Rectal smooth muscle tissue (tissue), 1 donor: ENCODE data around the gene SRPX.

ENCODE experiments used
- H3K27ac ChIP-seq: one replicate; pipeline ENCODE4 v1.7.0; 2013; ENCODE audit warnings: low read depth, low read length, inconsistent platforms
- H3K27me3 ChIP-seq: one replicate; pipeline ENCODE4 v1.7.0; 2013; ENCODE audit warnings: low read length; ENCODE audit not compliant: control insufficient read depth, insufficient read depth
- H3K36me3 ChIP-seq: one replicate; pipeline ENCODE4 v1.7.0; 2013; ENCODE audit warnings: low read length; ENCODE audit not compliant: control insufficient read depth, insufficient read depth
- H3K4me1 ChIP-seq: one replicate; pipeline ENCODE4 v1.7.0; 2013; ENCODE audit warnings: low read length; ENCODE audit not compliant: control insufficient read depth, insufficient read depth
- H3K4me3 ChIP-seq: one replicate; pipeline ENCODE4 v1.7.0; 2013; ENCODE audit warnings: low read length
- H3K9ac ChIP-seq: one replicate; pipeline ENCODE4 v1.7.0; 2013; ENCODE audit warnings: low read length

SRPX gene

DNA sequence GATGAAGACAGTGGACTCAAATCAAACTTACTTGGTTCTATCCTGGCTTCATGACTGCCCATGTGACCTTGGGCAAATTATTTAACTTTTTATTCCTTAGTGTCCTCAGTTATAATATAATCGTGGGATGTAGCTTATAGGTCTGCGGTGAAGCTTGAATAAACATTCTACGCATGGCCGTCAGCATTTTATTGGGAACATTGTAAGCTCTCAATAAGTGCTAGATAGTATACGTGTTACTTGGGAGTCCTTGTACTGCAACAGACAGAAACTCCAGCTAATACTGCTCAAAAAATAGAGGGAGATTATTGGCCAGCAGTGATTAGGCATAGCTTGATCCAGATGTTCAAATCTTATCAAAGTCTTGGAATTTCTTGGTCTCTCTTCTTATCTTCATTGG is 109.5 kb downstream of the SRPX start:
- H3K27me3 ChIP-seq = no peaks in the 10 kb centered on the region

DNA sequence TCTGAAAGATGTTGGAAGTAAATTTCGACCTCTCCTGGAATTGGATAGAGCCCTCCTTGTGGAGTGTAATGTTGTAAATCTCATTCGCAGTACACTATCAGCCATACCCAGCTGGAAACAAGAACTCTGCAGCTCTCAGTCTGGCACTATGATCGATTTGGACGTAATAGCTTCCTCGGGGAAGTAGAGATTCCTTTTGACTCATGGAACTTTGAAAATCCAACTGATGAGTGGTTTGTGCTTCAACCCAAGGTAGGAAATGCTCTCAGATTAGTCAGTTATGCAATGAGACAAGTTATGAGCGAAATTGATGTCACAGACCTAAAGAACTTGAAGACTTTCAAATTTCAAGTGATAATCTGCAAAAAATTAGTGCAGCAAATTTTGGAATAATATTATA is 110.4 kb downstream of the SRPX start:
- H3K36me3 ChIP-seq = no peaks in the 10 kb centered on the region
- H3K9ac ChIP-seq = no peak overlapping the region
- H3K4me3 ChIP-seq = no peak overlapping the region
- H3K27ac ChIP-seq = no peak overlapping the region
- no peaks in the 10 kb centered on the region for H3K27me3 ChIP-seq
- H3K4me1 ChIP-seq = no peaks in the 10 kb centered on the region

More for the DNA sequence above, 109.5 kb downstream of the SRPX start:
- Histone ChIP-seq H3K4me3 (no peak overlapping the region), H3K4me1 (no peaks in the 10 kb centered on the region), H3K36me3 (no peaks in the 10 kb centered on the region), H3K27ac (no peak overlapping the region), H3K9ac (no peak overlapping the region)

DNA sequence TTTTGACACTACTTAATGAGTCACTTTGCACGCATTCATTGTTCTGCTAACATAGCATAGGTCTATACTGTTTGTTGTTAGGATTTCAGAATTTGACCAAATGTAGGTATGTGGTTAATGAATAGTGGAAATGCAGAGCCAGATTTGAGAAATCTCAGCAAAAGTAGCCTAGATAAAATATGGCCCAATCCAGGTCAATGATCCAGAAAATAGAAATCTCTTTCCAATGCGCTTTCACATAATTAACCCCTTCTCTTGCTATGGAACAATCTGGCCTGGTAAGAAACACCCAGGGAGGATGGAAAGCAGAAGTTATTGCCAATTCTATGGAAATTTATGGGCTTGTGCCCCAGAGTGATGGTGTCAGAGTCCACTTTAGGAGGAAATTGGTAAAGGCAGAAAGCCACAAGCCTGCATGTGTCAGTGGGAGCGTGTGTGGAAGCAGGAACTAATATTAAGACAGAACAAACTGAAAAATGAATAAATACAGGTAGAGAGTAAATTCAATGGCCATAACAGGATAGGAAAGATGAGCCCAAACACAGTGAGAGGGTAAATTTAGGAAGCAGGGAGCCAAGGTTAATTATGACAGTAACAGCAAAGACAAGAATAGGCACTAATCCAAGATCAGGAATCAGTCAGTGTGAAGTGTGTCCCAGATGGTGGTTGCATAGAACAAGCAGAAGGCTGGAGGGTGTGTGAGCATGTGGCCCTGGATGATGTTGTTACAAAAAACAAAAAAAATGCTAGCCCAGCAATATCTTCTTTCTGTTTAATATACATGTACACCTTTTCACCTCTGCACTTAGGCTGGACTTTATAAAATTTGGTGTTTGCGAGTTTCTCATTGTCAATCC is 111.4 kb downstream of the SRPX start:
- H3K4me3 ChIP-seq = no peak overlapping the region
- H3K9ac ChIP-seq = no peak overlapping the region
- H3K27ac ChIP-seq = no peak overlapping the region
- H3K4me1 ChIP-seq = no peaks in the 10 kb centered on the region
- no peaks in the 10 kb centered on the region for H3K36me3 ChIP-seq
- H3K27me3 ChIP-seq = no peaks in the 10 kb centered on the region

DNA sequence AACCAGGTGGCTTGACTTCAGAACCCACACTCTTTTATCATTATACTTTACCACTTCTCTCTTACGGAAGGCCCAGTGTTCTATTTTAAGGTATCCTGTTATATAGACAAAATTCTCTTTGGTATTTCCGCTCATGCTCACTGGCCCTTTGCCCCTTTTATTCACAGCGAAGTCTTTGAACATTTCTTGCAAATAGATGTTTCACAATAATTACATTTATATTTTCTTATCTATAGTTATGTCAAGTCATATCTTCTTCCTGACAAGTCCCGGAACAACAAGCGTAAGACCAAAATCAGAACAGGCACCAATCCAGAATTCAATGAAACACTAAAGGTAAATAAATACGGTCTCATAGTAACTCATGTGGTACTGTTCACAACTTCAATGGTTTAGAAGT is 112.3 kb downstream of the SRPX start:
- H3K9ac ChIP-seq = no peak overlapping the region
- no peaks in the 10 kb centered on the region for H3K27me3 ChIP-seq
- no peaks in the 10 kb centered on the region for H3K36me3 ChIP-seq
- no peak overlapping the region for H3K4me3 ChIP-seq
- H3K27ac ChIP-seq = no peak overlapping the region
- no peaks in the 10 kb centered on the region for H3K4me1 ChIP-seq

DNA sequence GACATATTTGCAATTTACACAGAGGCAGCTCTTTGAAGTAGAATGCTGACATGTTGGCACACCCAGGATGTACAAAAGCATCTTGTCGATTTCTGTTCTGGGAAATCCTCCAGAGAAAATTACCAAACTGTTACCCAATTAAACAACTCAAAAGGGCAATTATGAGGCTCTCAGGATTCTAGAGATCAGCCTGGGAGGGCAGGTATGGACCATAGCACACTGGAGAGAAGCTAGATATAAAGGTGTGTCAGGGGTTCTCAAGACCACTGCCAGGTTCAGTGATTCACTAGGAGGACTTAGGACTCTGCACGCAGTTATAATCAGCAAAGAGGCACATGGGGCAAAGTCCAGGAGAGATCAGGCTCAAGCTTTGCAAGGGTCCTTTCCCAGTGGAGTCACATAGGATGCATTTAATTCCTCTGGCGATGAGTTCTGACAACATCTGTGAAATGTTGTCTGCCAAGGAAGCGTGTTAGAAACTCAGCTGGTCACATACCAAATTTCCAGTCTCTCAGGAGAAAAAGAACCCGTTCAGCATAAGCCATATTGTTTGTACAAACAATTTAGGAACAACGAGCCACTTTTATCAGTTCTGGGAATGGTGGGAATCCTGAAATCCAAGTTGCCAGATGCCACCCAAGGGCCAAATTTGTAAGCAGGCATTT is 113.5 kb downstream of the SRPX start:
- Histone ChIP-seq H3K4me1 (no peaks in the 10 kb centered on the region), H3K27ac (no peak overlapping the region), H3K27me3 (no peaks in the 10 kb centered on the region), H3K36me3 (no peaks in the 10 kb centered on the region), H3K4me3 (no peak overlapping the region), H3K9ac (no peak overlapping the region)

DNA sequence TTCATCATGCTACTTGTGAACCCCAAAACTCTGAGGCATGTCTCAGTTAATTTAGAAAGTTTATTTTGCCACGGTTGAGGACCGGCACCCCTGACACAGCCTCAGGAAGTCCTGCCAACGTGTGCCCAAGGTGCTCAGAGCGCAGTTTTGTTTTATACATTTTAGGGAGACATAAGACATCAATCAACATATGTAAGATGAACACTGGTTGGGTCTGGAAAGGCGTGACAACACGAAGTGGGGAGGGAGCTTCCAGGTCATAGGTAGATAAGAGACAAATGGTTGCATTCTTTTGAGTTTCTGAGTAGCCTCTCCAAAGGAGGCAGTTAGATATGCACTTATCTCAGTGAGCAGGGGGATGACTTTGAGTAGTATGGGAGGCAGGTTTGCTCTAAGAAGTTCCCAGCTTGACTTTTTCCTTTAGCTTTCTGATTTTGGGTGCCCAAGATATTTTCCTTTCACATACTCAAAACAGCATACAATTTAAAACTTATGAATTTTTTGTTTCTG is 115.4 kb downstream of the SRPX start:
- no peaks in the 10 kb centered on the region for H3K27me3 ChIP-seq
- no peaks in the 10 kb centered on the region for H3K36me3 ChIP-seq
- H3K4me3 ChIP-seq = no peak overlapping the region
- no peak overlapping the region for H3K27ac ChIP-seq
- H3K9ac ChIP-seq = no peak overlapping the region
- no peaks in the 10 kb centered on the region for H3K4me1 ChIP-seq

DNA sequence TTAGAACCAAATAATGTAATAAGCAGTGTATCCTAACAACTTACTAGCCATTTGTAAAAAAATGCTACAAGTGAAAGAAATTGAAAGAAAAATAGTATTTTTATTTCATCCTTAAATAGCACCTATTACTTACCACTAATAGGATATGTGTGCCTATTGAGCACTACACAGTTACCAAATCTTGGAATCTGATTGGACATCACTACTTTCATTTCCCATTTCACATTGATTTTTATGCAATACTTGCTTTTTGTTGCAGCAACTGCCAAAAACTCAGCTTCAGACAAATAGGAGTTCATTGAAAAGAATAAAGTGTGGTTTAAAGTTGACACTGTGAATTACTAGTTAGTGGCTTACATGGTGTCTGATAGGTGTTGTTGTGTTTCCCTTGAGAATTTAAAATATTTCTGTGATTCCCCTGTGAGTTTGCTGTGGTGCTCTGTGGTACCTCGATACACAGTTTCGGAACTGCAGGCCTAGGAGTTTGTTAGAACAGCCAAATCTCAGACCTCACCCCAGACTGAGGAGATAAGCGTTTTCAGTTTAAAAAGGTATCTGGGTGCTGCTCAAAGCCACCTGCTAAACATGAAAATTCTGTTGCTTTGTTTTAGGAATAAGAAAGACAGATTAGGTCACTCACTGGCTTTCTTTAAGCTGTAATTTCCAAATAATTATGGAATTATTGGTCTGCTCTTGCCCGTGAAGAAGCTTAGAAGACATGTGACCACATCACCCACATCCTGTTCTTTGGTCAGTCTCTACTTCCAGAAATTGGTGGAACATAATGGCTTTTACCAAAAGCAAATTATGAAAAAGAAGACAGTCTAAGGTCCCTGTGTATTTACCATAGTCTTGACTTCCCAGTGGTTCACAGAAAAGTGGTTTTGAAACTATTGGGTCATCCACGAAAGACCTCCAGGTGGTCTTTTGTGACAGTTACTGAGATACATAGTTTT is 116.5 kb downstream of the SRPX start:
- Histone ChIP-seq H3K4me3 (no peak overlapping the region), H3K4me1 (no peaks in the 10 kb centered on the region), H3K27ac (no peak overlapping the region), H3K36me3 (no peaks in the 10 kb centered on the region), H3K27me3 (no peaks in the 10 kb centered on the region), H3K9ac (no peak overlapping the region)

DNA sequence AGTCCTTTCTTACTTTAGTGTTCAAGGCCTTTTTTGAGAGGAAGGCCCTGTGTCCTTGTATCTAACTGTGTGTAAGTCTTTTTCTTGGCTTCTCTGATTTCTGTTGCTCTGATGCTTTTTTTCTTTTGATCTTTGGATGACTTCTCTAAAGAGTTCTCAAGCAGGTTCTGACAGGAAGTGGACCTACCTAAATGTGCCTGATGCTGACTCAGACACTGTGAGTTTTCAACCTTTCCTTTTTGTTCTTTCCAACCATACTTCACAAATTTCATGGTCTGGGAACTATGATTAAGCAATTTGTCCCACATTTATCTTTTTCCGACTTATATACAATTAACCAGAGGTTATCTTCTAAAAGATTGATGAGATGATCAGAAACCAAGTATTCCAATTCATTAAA is 117.8 kb downstream of the SRPX start:
- Histone ChIP-seq H3K36me3 (no peaks in the 10 kb centered on the region), H3K27me3 (no peaks in the 10 kb centered on the region), H3K4me3 (no peak overlapping the region), H3K9ac (no peak overlapping the region), H3K4me1 (no peaks in the 10 kb centered on the region), H3K27ac (no peak overlapping the region)

DNA sequence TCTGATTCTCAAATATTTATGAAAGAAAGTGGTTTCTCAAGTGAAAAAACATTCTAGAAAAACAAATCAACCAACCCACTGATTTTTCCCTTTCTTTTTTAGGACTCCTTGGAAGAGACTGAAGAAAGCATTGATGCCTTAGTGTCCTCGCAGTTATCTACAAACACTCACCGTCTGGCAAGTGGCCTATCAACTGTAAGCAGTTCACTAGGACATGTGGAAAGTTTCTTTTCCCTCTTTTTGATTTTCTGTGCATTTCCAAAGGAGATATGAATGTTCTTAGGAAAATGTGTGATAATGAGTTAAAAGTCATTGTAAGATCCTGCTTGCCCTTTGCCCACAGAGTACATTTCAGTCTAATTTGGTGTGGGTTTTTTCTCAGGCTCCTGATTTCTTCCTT is 118.4 kb downstream of the SRPX start:
- no peak overlapping the region for H3K9ac ChIP-seq
- no peaks in the 10 kb centered on the region for H3K27me3 ChIP-seq
- H3K36me3 ChIP-seq = no peaks in the 10 kb centered on the region
- H3K4me3 ChIP-seq = no peak overlapping the region
- H3K4me1 ChIP-seq = no peaks in the 10 kb centered on the region
- H3K27ac ChIP-seq = no peak overlapping the region

DNA sequence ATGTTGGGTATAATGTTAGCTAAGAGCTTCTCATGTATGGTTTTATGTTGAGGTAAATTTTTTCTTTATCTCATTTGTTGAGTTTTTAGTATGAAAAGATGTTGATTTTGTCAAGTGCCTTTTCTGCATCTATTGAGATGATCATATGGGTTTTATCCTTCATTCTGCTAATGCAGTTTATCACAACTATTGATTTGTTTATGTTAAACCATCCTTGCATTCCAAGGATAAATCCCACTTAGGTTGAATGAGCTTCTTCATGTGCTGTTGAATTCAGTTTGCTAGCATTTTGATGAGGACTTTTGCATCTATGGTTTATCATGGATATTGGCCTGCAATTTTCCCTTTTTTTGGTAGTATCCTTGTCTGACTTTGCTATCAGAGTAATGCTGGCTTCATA is 121.0 kb downstream of the SRPX start:
- H3K4me1 ChIP-seq = no peaks in the 10 kb centered on the region
- no peaks in the 10 kb centered on the region for H3K36me3 ChIP-seq

More for the DNA sequence above, 121.0 kb downstream of the SRPX start:
- Histone ChIP-seq H3K27me3 (no peaks in the 10 kb centered on the region), H3K9ac (no peak overlapping the region), H3K4me3 (no peak overlapping the region), H3K27ac (no peak overlapping the region)
